Measurements from ENCODE around the gene ZNF445.

DNA sequence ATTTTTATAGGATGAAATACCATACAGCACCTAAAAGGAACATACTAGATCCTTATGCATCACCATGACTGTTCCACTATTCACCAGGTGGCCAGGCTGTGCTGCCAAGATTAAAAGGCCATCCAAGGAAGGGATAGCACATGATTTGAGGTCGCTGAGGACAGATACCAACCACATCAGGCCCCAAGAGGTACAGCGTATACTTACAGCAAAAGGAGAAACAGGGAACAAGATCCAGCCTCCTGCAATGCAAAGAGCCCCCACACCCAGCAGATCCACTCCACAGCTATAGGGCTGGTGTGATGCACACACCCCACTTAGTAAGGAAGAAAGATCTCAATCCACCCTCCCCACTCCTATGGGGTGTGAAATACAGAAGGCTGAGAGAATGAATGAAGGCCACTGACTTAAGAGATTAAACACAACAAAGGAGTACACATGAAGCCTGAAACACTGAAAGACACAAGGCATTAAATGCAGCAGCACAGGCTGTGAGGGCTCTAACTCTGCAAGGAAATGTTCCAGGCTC, 32.0 kb upstream of the ZNF445 start:
- TF ChIP-seq CTCF (IDR thresholded peaks at IDR 0.05) (no peak), POLR2A (IDR thresholded peaks at IDR 0.05) (no peak)
